Spleen (tissue), 11 donors: ENCODE data around the gene TP53BP1. TPM values are rescaled to one million over a fixed set of nuclear protein-coding genes. Genes with fewer than 3 reads are reported as not detected.
"Not testable (repeated sequence)": the region's sequence is repeated elsewhere in the genome, so short reads cannot be mapped to it uniquely, and the experiment has no call there.

Experiments used
- DNase-seq: peaks from one replicate; pipeline ENCODE4 v3.0.0-alpha.2; 2020
- H3K27ac ChIP-seq, 8 donors: fragments of 200-600 bp; sonication (generic) in 7 of 8; 1 replicate in 4 of 8; 2 replicates in 4 of 8; pipeline versions ENCODE4 v1.5.0 to v1.8.0; 2016 to 2021; ENCODE audit warnings: inconsistent platforms in 4 of 8, mild to moderate bottlenecking in 4 of 8, moderate library complexity in 1 of 8
- H3K27me3 ChIP-seq, 7 donors: fragments of 200-600 bp; sonication (generic) in 6 of 7; replicated peaks in 1 of 7; 1 replicate in 4 of 7; 2 replicates in 3 of 7; pipeline versions ENCODE4 v1.5.0 to v1.8.0; 2016 to 2021; ENCODE audit warnings: inconsistent platforms in 3 of 7, mild to moderate bottlenecking in 1 of 7
- H3K36me3 ChIP-seq, 6 donors: fragments of 200-600 bp; sonication (generic) in 5 of 6; 1 replicate in 4 of 6; 2 replicates in 2 of 6; pipeline versions ENCODE4 v1.5.0 to v1.8.0; 2016 to 2021; ENCODE audit warnings: inconsistent platforms in 2 of 6
- H3K4me1 ChIP-seq, 6 donors: fragments of 200-600 bp; sonication (generic) in 5 of 6; 1 replicate in 3 of 6; 2 replicates in 3 of 6; pipeline versions ENCODE4 v1.5.0 to v1.8.0; 2016 to 2021; ENCODE audit warnings: inconsistent platforms in 3 of 6
- H3K4me3 ChIP-seq, 8 donors: fragments of 200-600 bp; sonication (generic) in 7 of 8; 1 replicate in 4 of 8; 2 replicates in 4 of 8; pipeline versions ENCODE4 v1.5.0 to v1.8.0; 2016 to 2021; ENCODE audit warnings: inconsistent platforms in 4 of 8, mild to moderate bottlenecking in 4 of 8, moderate library complexity in 2 of 8
- H3K9me3 ChIP-seq, 8 donors: fragments of 200-600 bp; sonication (generic) in 7 of 8; 1 replicate in 4 of 8; 2 replicates in 4 of 8; pipeline versions ENCODE4 v1.5.0 to v1.8.0; 2016 to 2021; ENCODE audit warnings: inconsistent platforms in 4 of 8
- CTCF ChIP-seq, 11 experiments: fragments of 200-600 bp in 7 of 11; fragments of 450-650 bp in 4 of 11; sonication (generic) in 4 of 11; IDR thresholded peaks in 8 of 11; conservative IDR thresholded peaks in 3 of 11; 1 replicate in 7 of 11; 2 replicates in 4 of 11; pipeline versions ENCODE4 v1.4.0 to v1.8.0; 2016 to 2021; ENCODE audit warnings: antibody characterized with exemption in 11 of 11, inconsistent platforms in 4 of 11, mild to moderate bottlenecking in 1 of 11
- POLR2A ChIP-seq, 3 donors: fragments of 450-650 bp; IDR thresholded peaks; one replicate each; pipeline ENCODE4 v1.5.1; 2017; ENCODE audit warnings: antibody characterized with exemption in 3 of 3, mild to moderate bottlenecking in 1 of 3
- POLR2AphosphoS5 ChIP-seq, 3 donors: sonication (generic); formaldehyde crosslinking; IDR thresholded peaks; one replicate each; pipeline ENCODE4 v1.5.1; 2017; ENCODE audit warnings: antibody characterized with exemption in 3 of 3
- WGBS, 5 donors: extraction: QIAGEN DNeasy Blood & Tissue Kit in 3 of 5; methylation state at CpG; one replicate each; pipeline versions ENCODE4 v1.1.5 to v1.1.7; 2013 to 2018; 5-methylcytosine and 5-hydroxymethylcytosine counted together
- intact Hi-C: fragments of 100-400 bp; cut with DNase I; formaldehyde crosslinking; loops from one replicate; pipeline ENCODE4 v1.15.0; 2023; ENCODE audit warnings: low total_unique reads
- polyA plus RNA-seq, 3 donors: library from polyadenylated mRNA; stranded (reverse); fragments of 200-250 nt; gene quantifications; one replicate each; pipeline ENCODE4 v1.2.1, GENCODE V29; 2013
- total RNA-seq, 7 donors: library from RNA; depleted of rRNA in 3 of 7; stranded (reverse); fragments of >200 nt in 3 of 7; fragmentation: NEBNext Ultra II Directional in 4 of 7; extraction: Animal tissue kit (Norgen Biotek cat#: 25700) in 4 of 7; gene quantifications; one replicate each; pipeline versions ENCODE4 v1.1.0 to v1.2.1, GENCODE V29; 2016 to 2021
- donor health status: healthy with polysubstance abuse.
- donor health status: DM: no; HTN: no; CAD: no; lungs with moderate emphysema.
- donor health status: DM: no; HTN: no; CAD: no.
- donor health status: Bipolar disorder and iron deficiency.
- donor health status: healthy.
- donor health status: DM: no; HTN: no; CAD: no.
- donor health status: DM: yes; HTN: yes; CAD: no.

Gene TP53BP1
- total and polyA plus RNA-seq, 10 donors: 7.2 to 55.4 (median 41.1) TPM

DNA sequence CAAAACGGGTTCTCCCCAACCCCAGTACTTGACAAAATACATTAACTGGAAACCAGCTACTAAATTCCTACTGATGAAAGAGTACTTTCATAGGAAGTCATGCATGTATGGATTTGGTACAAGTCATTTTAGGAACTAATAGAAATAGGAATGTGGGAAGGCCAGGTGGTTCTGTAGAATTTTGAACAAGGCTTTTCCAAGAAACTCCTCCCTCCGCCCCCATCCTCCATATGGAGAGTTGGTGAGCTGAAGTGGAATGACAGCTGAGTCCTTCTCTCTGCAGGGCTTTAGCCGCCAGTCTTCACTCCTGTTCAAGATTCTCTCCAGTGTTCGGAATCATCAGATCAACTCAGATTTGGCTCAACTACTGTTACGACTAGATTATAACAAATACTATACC lies 88.8 kb downstream of the TP53BP1 start:
- 83 to 85% (median 84%) methylated on average over 5 of the region's 5 CpGs for WGBS, 5 donors
- intact Hi-C loops: no loop called here

DNA sequence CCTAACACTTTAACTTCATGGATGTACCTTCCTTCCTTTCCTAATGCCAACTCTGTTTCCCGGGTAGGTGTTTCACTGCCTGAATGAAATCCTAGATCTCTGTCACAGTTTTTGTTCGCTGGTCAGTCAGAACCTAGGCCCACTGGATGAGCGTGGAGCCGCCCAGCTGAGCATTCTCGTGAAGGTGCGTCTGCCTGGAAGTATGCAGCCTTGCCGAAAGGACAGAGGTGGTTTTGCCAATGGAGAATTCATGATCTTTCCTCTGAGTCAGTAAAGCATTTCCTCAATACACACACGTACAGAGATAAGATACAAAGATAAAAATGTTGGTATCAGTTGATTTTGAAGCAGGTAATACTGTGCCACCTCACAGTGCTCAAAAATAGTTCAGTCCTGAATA lies 89.3 kb downstream of the TP53BP1 start:
- Histone ChIP-seq H3K27me3 (no peaks in the 10 kb centered on the region), H3K4me3 (no peak overlapping the region), H3K4me1 (no peaks in the 10 kb centered on the region), H3K27ac (no peak overlapping the region), H3K36me3 (peaks cover 6 to 100% (median 97%) of the 10 kb centered on the region in 6 donors), H3K9me3 (no peaks in the 10 kb centered on the region)
- TF ChIP-seq POLR2A (IDR thresholded peaks at IDR 0.05) (no peak), POLR2AphosphoS5 (IDR thresholded peaks at IDR 0.05) (no peak), CTCF (IDR thresholded peaks at IDR 0.05 in 8 of 11, conservative IDR thresholded peaks at IDR 0.05 in 3 of 11) (no peak)
- intact Hi-C loops: no loop called here
- DNase-seq: no peak
- 83 to 89% (median 88%) methylated on average over 8 of the region's 8 CpGs for WGBS, 5 donors

More for the DNA sequence above, 88.8 kb downstream of the TP53BP1 start:
- H3K9me3 ChIP-seq: no peaks in the 10 kb centered on the region
- H3K4me1 ChIP-seq: no peaks in the 10 kb centered on the region
- no peak overlapping the region for H3K27ac ChIP-seq
- no peak overlapping the region for H3K4me3 ChIP-seq
- no peak for DNase-seq
- H3K27me3 ChIP-seq: no peaks in the 10 kb centered on the region
- H3K36me3 ChIP-seq: peaks cover 8 to 100% (median 98%) of the 10 kb centered on the region in 6 donors
- no peak for TF ChIP-seq POLR2AphosphoS5 (IDR thresholded peaks at IDR 0.05)
- TF ChIP-seq POLR2A (IDR thresholded peaks at IDR 0.05): no peak
- TF ChIP-seq CTCF (IDR thresholded peaks at IDR 0.05 in 8 of 11, conservative IDR thresholded peaks at IDR 0.05 in 3 of 11): no peak

GRCh38 chr15:43402255-43402654 lies 90.7 kb downstream of the TP53BP1 start:
- DNase-seq: no peak
- 83 to 93% (median 91%) methylated on average over 3 of the region's 3 CpGs for WGBS, 5 donors
- peaks cover 0 to 100% (median 97%) of the 10 kb centered on the region in 6 donors for H3K36me3 ChIP-seq
- intact Hi-C loops: no loop called here
- H3K27ac ChIP-seq: no peak overlapping the region
- H3K9me3 ChIP-seq: no peaks in the 10 kb centered on the region
- no peak overlapping the region for H3K4me3 ChIP-seq
- H3K4me1 ChIP-seq: no peaks in the 10 kb centered on the region
- H3K27me3 ChIP-seq: no peaks in the 10 kb centered on the region
- TF ChIP-seq POLR2A (IDR thresholded peaks at IDR 0.05) (no peak), POLR2AphosphoS5 (IDR thresholded peaks at IDR 0.05) (no peak), CTCF (IDR thresholded peaks at IDR 0.05 in 8 of 11, conservative IDR thresholded peaks at IDR 0.05 in 3 of 11) (no peak)

GRCh38 chr15:43393592-43393991 lies 99.4 kb downstream of the TP53BP1 start:
- H3K4me1 ChIP-seq, H3K27me3 ChIP-seq, intact Hi-C loops, H3K27ac ChIP-seq, H3K4me3 ChIP-seq, DNase-seq, H3K9me3 ChIP-seq: not testable (repeated sequence)
- peaks cover 2 to 93% (median 52%) of the 10 kb centered on the region in 6 donors for H3K36me3 ChIP-seq
- WGBS, 5 donors: 96 to 100% (median 97%) methylated on average over 6 of the region's 6 CpGs

DNA sequence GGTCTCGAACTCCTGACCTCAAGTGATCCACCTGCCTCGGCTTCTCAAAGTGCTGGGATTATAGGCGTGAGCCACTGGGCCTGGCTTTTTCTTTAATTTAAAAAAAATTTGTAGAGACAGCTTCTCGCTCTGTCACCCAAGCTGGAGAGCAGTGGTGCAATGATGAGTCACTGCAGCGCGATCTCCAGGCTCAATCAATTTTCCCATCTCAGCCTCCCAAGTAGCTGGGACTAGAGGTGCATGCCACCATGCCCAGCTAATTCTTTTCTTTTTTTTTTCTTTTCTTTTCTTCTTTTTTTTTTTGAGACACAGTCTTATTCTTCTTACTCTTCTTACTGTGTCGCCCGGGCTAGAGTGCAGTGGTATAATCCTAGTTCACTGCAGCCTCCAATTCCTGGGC lies 102.2 kb downstream of the TP53BP1 start:
- H3K4me1 ChIP-seq: no peaks in the 10 kb centered on the region
- H3K36me3 ChIP-seq: peaks cover 1 to 93% (median 50%) of the 10 kb centered on the region in 6 donors
- intact Hi-C loops: no loop called here
- no peak for DNase-seq
- H3K27me3 ChIP-seq: no peaks in the 10 kb centered on the region
- WGBS, 5 donors: 95 to 99% (median 97%) methylated on average over 8 of the region's 8 CpGs
- H3K9me3 ChIP-seq: no peaks in the 10 kb centered on the region
- TF ChIP-seq POLR2A (IDR thresholded peaks at IDR 0.05) (no peak), CTCF (IDR thresholded peaks at IDR 0.05 in 8 of 11, conservative IDR thresholded peaks at IDR 0.05 in 3 of 11) (no peak), POLR2AphosphoS5 (IDR thresholded peaks at IDR 0.05) (no peak)
- no peak overlapping the region for H3K27ac ChIP-seq
- no peak overlapping the region for H3K4me3 ChIP-seq
